ENCODE measurements around the gene RWDD4.
A peak's percentile ranks its signal among the peaks of the same experiment; 100 is the strongest.
"Not testable (repeated sequence)": the region's sequence is repeated elsewhere in the genome, so short reads cannot be mapped to it uniquely, and the experiment has no call there.

Gene RWDD4

DNA sequence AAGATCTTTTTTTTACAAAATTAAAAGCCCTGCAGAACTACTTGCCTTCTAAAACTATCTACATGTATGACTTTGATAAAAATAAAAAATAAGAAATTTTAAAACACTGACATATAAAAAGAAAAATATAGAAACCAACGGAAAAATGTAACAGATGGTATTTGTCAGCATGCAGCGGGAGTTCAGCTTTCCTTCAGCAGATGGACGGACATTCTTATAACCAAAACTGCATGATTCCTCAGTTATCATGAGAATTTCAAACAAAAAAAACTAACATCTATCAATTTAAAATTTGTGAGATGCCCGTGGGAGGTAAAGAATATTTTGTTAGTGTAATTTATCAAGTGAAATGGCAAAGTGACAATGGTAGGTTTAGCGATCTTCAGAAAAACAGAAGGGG is 23.2 kb downstream of the RWDD4 start:
- DNase-seq (ENCODE audit: low spot score) = no peak

DNA sequence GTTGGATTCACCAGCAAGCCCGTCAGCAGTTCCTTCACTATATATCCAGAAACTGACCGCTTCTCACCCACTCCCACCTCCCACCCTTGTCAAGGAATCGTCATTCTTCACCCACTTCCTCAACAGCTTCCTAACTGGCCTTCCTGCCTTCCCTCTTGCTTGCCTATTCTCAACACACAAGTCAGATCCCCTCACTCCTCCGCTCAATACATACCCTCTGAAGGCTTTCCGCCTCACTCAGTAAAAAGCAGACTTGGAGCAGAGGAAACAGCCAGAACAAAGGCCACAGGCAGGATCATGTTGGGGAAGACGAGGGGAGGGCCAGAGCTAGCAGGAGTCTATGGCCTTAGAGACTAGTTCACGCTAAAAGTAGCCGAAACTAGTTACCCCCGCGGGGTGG is 23.7 kb downstream of the RWDD4 start:
- DNase-seq (ENCODE audit: low spot score) = no peak

DNA sequence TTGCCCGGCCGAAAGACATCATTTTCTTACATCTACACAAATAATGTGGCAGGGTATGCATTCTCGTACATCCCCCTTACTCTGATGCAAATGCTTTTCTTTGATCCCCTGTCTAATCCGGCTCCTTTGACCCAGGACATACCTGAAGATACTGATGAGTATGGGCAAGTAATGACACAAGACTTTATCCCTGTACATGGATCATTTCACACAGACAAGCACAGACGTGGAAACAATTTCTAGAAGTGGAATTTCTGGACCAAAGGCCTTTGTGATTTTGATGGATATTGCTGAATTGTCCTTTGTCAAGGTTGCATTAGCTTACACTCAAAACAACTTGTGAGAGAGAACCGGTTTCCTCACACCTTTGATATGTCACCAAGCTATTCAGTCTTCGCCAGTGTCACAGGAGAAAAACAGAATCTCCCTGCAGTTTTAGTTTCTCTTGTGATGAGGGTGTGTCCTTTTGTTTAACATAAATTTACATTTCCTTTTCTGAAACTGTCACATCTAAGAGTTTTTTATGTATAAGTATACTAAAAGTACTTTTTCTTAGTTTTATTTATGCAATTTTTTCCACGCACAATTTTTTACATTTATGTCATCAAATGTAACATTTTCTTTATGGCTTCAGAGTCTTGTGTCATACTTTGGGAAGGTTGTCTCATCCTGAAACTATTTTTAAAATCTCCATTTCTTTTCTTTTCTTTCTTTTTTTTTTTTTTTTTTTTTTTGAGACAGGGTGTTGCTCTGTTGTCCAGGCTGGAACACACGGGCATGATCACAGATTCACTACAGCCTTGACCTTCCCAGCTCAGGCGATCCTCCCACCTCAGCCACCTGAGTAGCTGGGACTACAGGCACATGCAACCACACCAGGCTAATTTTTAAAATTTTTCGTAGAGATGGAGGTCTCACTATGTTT is 25.2 kb downstream of the RWDD4 start:
- no peak for DNase-seq (ENCODE audit: low spot score)

DNA sequence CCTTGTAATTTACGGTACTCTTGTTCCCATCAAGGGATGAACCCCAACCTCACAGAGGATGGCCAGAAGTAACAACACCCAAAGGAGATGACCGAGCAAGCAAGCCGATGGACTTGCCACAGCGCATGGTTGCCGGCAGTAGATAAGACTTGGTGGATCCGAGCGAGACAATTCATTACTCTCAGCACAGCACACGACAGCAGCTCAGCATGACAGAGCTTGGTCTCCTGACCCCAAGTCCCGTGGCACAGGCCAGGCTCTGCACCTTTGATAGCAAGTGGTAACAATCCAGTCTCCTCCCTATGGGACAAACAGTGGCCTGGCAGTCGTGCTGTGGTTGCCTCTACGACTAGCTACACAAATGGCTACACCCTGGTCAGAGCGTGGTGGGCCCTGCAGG is 26.3 kb downstream of the RWDD4 start:
- no peak for DNase-seq (ENCODE audit: low spot score)

DNA sequence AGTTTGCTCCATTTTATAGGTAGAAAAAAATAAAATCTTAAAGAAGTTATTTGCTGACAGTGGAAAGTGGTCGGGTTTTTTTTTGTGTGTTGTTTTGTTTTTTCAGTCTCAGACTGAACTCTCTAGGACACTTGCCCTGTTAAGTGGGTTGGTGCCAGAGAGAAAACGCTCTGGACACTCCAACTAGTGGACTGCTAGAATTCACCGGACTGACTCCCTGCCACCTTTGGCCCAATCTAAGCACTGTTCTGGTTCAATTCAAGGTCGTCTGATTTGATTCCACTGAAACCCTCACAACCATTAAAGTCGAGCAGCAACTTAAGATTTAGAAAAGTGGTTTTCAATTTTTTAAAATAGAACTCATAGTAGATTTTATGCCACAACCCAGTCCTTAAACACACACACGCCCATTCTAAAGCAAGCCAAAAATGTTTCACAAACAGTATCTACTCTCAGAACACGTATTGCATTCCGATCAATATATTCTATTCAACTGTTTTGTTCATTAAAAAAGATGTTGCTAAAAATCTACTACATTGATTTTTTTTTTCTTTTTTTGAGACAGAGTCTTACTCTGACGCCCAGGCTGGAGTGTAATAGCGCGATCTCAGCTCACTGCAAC is 27.3 kb downstream of the RWDD4 start:
- DNase-seq (ENCODE audit: low spot score) = no peak

DNA sequence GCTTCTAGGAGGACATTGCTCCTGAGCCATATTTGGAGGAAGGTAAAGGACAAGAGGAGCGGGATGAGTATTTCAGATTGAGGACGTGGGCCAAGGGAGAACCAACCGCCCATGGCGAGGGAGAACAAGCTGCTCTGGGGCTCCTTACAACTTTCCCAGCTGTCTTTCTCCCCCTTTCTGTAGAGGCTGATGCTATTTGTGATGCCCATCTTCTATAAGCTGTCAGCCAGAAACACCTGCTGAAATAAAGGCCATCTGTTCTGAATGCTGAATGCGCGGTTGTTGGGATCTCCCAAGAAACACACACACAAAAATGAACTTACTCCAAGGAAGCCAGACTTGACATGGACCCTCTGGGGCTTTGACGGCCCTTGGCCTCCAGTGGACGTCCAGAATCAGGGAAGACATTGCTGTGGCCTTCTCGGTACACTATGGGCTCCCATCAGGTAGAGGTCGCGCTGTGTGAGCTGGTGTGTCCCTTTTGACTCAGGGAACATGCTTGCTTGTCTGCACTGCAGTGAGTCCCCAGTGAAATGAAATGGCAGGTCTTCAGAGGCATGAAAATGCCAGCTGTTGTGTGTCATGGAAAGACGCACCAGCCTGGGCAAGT is 30.9 kb downstream of the RWDD4 start:
- no peak for DNase-seq (ENCODE audit: low spot score)

DNA sequence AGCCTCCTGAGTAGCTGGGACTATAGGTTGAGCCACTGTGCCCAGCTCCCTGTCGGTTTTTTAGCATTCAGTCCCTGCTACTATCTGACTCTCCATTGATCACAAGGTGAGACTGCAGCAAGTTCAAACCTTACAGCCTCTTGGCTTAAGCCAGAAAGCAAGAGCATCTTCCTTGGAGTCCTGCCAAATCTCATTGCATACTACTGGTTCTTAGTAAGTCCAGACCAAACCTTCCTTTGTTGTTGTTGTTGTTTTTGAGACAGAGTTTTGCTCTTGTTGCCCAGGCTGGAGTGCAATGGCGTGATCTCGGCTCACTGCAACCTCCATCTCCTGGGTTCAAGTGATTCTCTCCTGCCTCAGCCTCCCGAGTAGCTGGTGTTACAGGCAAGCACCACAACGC is 31.7 kb downstream of the RWDD4 start:
- not testable (repeated sequence) for DNase-seq (ENCODE audit: low spot score)

DNA sequence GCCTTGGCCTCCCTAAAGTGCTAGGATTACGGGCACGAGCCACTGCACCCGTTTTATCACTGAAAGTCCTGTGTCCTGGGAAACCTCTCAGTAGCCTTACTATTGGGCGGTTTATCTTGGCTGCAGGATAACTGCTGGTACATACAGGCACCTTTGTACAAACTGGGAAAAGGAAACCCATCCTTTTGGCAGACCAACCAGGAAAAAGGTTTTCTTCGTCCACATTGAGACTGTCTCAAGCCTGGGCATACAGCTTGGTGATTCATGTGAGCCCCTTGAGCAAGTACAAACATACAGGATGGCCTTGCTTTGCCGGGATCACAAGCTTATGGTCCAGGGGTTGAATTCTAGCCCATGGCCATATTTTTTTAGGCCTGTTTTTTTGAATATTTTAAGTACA is 32.8 kb downstream of the RWDD4 start:
- no peak for DNase-seq (ENCODE audit: low spot score)

DNA sequence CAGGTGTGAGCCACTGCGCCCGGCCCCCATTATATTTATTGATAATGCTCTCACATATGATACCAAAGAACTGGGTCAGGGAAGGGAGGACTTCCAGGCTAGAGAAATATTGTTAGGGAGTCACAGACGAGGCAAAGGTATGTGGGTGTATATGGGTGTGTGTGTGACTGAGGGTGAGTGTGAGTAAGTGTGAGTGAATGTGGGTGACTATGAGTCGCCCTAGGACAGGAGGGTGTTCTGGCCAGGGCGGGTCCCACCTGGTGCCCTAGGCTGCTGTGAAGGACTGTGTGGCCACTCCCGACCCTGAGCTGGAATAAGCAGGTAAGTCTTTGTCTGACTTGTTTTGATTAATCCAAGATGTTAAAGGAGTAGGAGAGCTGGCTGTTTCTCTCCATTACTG is 34.4 kb downstream of the RWDD4 start:
- no peak for DNase-seq (ENCODE audit: low spot score)

DNA sequence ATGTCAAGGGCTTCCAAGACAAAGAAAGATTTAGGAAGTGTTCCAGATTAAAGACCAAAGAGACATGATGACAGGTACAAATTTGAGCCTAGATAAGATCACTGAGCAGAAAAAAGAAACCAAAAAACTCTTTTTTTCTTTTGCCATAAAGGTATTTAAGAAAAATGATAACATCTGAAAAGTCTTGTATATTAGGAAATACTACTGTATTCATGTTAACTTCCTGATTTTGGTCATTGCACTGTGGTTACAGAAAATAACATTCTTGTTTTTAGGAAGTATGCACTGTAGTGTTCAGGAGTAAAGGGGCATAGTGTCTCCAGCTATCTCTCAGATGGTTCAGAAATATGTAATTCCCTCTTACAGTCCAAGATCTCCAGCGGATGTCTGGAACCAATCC is 37.1 kb downstream of the RWDD4 start:
- no peak for DNase-seq (ENCODE audit: low spot score)

DNA sequence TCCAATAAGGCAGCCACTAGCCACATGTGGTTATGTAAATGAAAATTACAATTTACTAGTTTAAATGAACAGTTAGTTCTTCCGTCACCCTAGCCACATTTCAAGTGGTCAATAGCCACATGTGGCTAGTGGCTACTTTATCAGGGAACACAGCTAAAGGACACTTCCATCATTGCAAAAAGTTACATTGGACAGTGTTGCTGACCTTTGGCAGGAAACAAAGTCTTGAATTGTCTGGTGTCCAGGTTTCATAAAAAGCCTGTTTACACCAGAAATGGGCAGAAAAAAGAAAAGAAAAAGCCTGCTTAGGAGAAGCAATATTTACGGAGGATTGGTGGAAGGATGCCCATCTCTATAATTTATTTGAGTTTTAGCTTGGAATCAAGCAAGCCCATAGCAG is 38.6 kb downstream of the RWDD4 start:
- DNase-seq (ENCODE audit: low spot score) = no peak

DNA sequence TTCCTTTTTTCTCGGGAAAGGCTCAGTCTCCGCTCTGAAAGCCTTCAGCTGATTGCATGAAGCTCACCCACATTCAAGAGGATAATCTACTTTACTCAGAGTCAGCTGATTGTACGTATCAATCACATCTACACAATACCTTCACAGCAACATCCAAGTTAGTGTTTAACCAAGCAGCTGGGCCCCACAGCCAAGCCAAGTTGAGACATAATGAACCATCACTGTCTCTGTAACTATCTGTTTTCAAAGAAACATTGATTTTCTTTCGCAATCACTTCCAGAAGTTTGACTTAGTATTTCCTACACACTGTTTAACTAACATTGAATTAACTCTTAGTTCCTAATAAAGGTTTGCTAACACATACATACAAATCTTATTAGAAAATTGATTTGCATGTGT is 40.3 kb downstream of the RWDD4 start:
- no peak for DNase-seq (ENCODE audit: low spot score)

DNA sequence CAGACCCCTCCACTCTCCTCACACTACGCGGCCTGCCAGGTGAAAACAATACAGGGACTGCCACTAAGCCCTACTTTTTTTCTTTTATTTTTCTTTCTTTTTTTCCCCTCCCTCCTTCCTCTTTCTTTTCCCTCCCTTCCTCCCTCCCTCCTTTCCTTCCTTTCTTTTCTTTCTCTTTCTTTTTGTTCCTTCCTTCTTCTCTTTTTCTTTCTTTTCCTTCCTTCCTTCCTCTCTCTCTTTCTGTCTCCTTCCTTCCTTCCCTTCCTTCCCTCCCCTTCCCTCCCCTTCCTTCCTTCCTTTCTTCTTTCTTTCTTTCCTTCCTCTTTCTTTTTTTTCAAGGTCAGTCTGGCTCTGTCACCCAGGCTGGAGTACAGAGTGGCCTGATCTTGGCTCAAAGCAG is 41.9 kb downstream of the RWDD4 start:
- DNase-seq (ENCODE audit: low spot score) = no peak

DNA sequence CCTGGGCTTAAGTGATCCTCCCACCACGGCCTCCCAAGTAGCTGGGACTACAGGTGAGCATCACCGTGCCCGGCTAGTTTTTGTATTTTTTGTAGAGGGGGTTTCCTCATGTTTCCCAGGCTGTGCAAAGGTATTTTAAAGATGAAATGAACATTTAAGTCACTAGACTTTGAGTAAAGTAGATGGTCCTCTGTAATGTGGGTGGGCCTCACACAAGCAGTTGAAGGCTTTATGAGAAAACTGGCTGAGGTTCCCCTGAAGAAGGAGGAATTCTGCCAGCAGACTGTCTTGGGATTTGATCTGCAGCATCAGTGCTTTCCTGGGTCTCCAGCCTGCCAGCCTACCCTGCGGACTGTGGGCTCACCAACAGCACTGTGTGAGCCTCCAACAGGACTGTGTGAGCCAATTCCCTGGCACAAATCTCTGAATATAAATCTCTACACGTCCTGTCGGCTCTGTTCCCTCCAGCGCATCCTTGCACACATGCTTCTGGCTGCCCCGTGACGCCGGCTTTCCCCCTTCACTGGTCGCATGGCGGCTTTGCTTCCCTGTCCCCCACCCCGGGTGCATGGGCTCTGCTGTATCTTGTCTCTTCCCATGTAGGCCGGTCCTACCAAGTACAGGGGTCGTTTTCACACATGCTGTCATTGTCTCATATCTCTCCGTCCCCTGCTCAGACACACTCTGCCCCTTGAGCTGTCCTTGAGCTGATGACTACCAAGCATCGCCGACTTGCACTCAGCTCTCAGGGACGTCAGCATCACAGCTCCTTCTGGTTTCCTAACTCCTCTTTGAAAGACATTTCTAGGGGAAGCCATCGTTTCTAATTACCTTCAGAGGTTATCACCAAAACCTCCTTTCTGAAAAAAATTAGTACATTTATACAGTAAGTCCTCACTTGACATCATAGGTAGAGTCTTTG is 46.4 kb downstream of the RWDD4 start:
- DNase-seq (ENCODE audit: low spot score) = no peak

DNA sequence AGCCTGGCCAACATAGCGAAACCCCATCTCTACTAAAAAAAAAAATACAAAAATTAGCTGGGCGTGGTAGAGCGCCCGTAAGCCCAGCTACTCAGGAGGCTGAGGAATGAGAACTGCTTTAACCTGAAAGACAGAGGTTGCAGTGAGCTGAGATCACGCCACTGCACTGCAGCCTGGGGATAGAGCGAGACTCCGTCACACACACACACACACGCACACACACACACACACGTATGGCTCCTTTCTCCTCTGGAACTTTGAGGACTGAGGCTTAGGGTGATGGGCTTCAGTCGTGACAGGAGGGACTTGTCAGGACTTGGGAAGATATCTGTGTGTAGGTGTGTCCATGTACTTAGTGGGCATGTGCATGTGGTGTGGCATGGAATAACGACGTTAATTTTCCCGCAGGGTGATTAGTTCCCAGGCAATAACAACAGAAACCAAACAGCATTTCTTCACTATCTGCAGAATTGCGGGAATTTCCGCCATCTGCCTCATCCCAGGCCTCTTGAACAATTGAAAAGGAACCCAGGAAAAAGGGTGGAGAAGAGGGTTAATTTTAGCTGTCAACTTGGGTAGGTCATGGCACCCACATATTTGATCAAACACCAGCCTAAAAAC is 47.7 kb downstream of the RWDD4 start:
- DNase-seq (ENCODE audit: low spot score) = no peak

DNA sequence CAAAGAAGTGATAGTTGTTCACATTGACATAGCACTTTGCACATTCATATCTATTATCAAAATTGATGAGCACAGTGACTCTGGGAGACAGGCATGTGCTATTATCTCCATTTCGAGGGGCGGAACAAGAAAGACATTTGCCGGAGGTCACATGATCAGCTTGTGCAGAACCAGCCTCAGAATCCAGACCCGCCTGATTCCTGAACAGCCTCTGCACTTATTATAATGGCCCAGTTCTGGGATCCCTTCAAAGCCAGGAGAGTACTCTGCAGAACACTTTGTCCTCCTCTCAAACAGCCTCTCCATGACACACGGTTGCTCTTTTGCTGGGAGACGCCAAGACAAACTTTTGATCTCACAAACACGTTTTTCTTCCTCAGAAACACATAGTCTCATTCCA is 48.4 kb downstream of the RWDD4 start:
- no peak for DNase-seq (ENCODE audit: low spot score)

DNA sequence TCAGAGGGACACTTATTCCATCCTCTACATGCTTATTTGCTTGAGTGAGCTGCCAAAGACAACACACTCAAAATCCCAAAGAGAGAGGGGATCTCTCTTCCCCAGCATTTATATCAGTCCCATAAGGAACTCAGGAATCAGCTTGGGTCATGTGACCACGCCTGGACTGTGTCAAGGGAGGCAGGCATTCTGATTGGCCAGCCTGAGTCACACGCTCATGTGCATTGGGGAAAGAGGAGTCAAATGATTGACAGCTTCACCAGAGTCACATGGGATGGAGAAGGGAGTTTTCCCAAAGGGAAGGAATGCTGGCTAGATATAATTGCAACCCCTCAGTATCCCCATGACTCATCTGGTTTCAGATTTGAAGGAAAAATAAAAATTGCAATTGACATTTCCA is 49.0 kb downstream of the RWDD4 start:
- DNase-seq (ENCODE audit: low spot score) = no peak

DNA sequence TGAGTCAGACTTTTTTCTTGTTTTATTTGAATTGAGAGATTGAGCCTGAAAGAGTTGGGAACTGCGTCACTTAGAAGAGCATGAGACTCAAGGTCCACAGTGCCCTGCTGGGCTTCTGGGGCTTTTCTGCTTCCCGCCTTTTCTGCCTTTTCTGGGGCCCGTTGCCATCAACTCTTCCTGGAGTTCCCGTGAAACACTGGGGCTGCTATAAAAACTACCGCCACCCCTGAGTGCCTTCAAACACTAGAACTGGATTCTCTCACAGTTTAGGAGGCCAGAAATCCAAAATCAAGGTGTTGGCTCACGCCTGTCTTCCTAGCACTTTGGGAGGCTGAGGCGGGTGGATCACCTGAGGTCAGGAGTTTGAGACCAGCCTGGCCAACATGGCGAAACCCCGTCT is 49.8 kb downstream of the RWDD4 start:
- no peak for DNase-seq (ENCODE audit: low spot score)

DNA sequence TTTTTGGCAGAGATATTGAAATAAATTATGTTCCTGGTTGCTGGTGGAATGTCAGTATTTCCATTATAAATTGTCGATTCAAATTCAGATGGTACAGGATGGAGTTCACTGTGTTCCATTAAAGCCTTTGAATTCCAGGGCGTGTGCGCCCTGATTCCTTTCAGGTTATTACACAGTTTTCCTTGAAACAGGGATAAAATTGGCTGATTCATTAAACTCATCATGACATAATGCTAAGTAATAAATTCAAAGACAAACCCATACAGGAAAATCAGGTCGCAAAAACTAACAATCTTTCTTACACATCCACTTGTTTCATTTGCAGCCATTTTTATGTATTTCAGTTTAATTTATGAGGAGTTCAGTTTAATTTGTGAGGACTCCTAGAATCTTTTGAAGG is 51.1 kb downstream of the RWDD4 start:
- no peak for DNase-seq (ENCODE audit: low spot score)

DNA sequence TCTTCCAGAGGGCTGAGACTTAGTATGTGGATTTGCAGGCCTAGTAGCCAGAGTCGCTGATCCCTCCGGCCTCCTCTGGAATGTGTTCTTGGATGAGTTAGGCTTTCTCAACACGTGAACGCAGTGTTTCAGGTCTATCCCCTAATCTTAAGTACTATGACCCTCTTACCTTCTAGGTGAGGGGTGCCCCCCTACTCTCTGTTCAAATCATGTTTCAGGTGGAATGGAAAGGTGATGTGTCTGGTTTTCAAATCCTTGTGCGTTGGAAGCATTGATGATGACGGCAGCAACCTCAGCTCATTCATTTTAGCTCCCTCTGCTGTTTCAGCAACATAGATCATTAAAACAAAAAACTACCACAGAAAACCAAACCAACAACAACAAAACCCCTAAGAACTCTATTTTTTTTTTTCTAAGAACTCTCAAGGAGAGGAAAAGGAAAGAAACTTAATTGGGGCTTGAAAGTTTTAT is 56.4 kb downstream of the RWDD4 start:
- peak; percentile 24 for DNase-seq (ENCODE audit: low spot score)

DNA sequence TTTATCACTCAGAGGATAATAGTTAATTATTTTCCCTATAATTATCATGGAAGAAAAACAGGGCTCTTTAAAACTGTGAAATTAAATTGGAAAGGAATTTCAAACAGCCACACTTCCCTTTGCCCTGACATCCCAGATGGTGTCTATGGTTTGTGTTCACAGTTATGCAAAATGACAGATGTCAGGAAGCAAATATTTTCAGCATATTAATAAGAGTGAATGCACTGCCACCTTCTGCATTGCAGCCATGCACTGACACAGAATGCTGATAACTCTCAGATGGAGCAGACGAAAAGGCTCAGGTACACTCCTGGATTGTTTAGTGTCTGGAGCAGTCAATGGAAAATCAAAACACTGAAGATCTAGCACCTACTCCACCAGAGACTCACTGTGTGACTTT is 57.6 kb downstream of the RWDD4 start:
- no peak for DNase-seq (ENCODE audit: low spot score)

Data from AG08395 (cell line).